Measurements from ENCODE around the gene CAPN1.
"Not testable (repeated sequence)": the region's sequence is repeated elsewhere in the genome, so short reads cannot be mapped to it uniquely, and the experiment has no call there.

The CAPN1 gene

DNA sequence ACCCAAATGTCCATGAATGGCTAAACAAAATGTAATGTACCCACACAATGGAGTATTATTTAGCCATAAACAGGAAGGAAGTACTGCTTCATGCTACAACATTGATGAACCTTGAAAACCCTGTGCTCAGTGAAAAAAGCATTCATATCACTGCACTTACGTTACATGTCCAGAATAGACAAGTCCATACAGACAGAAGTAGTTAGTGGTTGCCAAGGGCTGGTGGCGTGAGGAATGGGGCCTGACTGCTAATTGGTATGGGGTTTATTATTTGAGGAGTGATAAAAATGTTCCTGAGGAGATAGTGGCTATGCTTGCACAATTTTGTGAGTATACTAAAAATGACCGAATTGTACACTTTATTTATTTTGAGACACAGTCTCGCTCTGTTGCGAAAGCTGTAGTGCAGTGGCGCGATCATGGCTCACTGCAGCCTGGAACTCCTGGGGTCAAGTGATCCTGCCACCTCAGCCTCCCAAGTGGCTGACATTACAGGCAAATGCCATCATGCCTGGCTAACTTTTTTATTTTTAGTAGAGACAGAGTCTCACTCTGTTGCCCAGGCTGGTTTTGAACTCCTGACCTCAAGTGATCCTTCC, 39.7 kb upstream of the CAPN1 start:
- Histone ChIP-seq H3K4me1 (ENCODE audit: control insufficient read depth in 2 of 2, insufficient read depth in 2 of 2, low read length in 2 of 2) (peaks cover 0 to 5% of the 10 kb centered on the region in 2 donors), H3K27me3 (ENCODE audit: control insufficient read depth in 2 of 2, insufficient read depth in 2 of 2, low read length in 2 of 2) (peaks cover 0 to 3% of the 10 kb centered on the region in 2 donors), H3K9ac (ENCODE audit: low read depth in 1 of 2, low read length in 2 of 2) (no peak overlapping the region), H3K27ac (ENCODE audit: low read depth in 2 of 2, low read length in 2 of 2) (no peak overlapping the region), H3K36me3 (ENCODE audit: control insufficient read depth in 2 of 2, insufficient read depth in 2 of 2, low read length in 2 of 2) (no peaks in the 10 kb centered on the region), H3K4me3 (ENCODE audit: low read length in 2 of 2) (no peak overlapping the region), H3K9me3 (ENCODE audit: control insufficient read depth in 2 of 2, low read length in 2 of 2) (no peaks in the 10 kb centered on the region)

DNA sequence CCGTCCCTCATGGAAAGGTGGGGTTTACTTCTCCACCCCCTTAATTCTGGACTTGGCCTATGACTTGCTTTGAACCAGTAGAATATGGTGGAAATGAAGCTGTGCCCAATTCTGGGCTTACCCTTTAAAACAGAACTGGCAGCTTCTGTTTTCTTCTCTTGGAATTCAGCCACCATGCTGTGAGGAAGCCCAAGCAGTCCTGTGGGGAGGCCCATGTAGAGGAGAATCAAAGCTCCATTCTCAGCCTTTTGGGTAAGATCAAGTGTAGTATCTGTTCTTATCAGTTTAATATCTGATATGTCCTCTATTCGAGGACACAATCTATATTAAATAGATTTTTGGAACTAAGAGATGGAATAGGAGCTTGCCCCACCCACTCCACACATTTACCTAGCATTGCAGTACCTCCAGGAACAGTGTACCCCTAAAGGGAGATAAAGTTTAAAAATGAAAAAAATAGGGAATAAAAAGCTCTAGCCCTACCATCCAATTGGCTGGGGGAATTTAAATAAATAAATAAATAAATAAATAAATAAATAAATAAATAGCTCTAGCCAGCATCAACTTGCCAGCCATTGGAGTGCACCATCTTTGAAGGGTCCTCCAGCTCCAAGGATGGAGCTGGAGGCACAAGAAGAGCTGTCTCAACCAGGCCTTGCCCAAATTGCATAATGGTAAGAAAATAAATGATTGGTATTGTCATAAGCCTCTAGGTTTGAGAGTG, 34.2 kb upstream of the CAPN1 start:
- H3K9me3 ChIP-seq (ENCODE audit: control insufficient read depth in 2 of 2, low read length in 2 of 2): no peaks in the 10 kb centered on the region
- H3K9ac ChIP-seq (ENCODE audit: low read depth in 1 of 2, low read length in 2 of 2): no peak overlapping the region
- no peak overlapping the region for H3K4me3 ChIP-seq (ENCODE audit: low read length in 2 of 2)

DNA sequence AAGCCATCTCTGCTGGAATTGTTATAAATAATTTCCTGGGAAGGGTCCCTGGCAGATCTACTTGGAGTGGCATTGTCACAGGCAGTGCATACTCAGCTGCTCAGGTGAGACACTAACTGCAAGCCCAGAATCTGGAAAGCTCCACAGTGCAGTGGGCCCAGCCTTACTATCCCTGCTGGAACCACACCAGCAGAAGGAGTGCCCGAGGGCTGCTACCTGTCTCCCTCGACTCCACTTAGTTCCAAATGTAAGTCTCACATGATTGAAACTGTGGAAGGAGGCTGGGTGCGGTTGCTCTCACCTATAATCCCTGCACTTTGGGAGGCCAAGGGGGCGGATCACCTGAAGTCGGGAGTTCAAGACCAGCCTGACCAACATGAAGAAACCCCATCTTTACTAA, 33.1 kb upstream of the CAPN1 start:
- Histone ChIP-seq H3K4me3 (ENCODE audit: low read length in 2 of 2) (no peak overlapping the region), H3K27ac (ENCODE audit: low read depth in 2 of 2, low read length in 2 of 2) (no peak overlapping the region), H3K36me3 (ENCODE audit: control insufficient read depth in 2 of 2, insufficient read depth in 2 of 2, low read length in 2 of 2) (no peaks in the 10 kb centered on the region), H3K9ac (ENCODE audit: low read depth in 1 of 2, low read length in 2 of 2) (no peak overlapping the region), H3K4me1 (ENCODE audit: control insufficient read depth in 2 of 2, insufficient read depth in 2 of 2, low read length in 2 of 2) (peaks cover 8 to 9% of the 10 kb centered on the region in 2 donors), H3K9me3 (ENCODE audit: control insufficient read depth in 2 of 2, low read length in 2 of 2) (no peaks in the 10 kb centered on the region), H3K27me3 (ENCODE audit: control insufficient read depth in 2 of 2, insufficient read depth in 2 of 2, low read length in 2 of 2) (peaks cover 0 to 3% of the 10 kb centered on the region in 2 donors)

More for the DNA sequence above, 34.2 kb upstream of the CAPN1 start:
- peaks cover 8 to 9% of the 10 kb centered on the region in 2 donors for H3K4me1 ChIP-seq (ENCODE audit: control insufficient read depth in 2 of 2, insufficient read depth in 2 of 2, low read length in 2 of 2)
- no peak overlapping the region for H3K27ac ChIP-seq (ENCODE audit: low read depth in 2 of 2, low read length in 2 of 2)
- no peaks in the 10 kb centered on the region for H3K36me3 ChIP-seq (ENCODE audit: control insufficient read depth in 2 of 2, insufficient read depth in 2 of 2, low read length in 2 of 2)
- H3K27me3 ChIP-seq (ENCODE audit: control insufficient read depth in 2 of 2, insufficient read depth in 2 of 2, low read length in 2 of 2): peaks cover 0 to 3% of the 10 kb centered on the region in 2 donors

DNA sequence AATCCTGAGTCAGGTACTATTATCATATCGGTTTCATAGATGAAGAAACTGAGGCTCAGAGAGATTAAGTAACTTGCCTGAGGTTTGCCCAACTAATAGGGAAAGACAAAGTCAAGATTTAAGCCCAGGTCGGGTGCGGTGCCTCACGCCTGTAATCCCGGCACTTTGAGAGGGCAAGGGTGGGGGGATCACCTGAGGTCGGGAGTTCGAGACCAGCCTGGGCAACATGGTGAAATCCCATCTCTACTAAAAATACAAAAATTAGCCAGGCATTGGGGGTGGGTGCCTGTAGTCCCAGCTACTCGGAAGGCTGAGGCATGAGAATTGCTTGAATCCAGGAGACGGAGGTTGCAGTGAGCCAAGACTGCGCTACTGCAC, 31.6 kb upstream of the CAPN1 start:
- H3K36me3 ChIP-seq (ENCODE audit: control insufficient read depth in 2 of 2, insufficient read depth in 2 of 2, low read length in 2 of 2); H3K9me3 ChIP-seq (ENCODE audit: control insufficient read depth in 2 of 2, low read length in 2 of 2); H3K27me3 ChIP-seq (ENCODE audit: control insufficient read depth in 2 of 2, insufficient read depth in 2 of 2, low read length in 2 of 2); H3K4me3 ChIP-seq (ENCODE audit: low read length in 2 of 2); H3K4me1 ChIP-seq (ENCODE audit: control insufficient read depth in 2 of 2, insufficient read depth in 2 of 2, low read length in 2 of 2): not testable (repeated sequence)
- peak overlapping the region in 1 of 2 donors; percentile 53 for H3K9ac ChIP-seq (ENCODE audit: low read depth in 1 of 2, low read length in 2 of 2)
- H3K27ac ChIP-seq (ENCODE audit: low read depth in 2 of 2, low read length in 2 of 2): peak overlapping the region; percentile 69 to 70

DNA sequence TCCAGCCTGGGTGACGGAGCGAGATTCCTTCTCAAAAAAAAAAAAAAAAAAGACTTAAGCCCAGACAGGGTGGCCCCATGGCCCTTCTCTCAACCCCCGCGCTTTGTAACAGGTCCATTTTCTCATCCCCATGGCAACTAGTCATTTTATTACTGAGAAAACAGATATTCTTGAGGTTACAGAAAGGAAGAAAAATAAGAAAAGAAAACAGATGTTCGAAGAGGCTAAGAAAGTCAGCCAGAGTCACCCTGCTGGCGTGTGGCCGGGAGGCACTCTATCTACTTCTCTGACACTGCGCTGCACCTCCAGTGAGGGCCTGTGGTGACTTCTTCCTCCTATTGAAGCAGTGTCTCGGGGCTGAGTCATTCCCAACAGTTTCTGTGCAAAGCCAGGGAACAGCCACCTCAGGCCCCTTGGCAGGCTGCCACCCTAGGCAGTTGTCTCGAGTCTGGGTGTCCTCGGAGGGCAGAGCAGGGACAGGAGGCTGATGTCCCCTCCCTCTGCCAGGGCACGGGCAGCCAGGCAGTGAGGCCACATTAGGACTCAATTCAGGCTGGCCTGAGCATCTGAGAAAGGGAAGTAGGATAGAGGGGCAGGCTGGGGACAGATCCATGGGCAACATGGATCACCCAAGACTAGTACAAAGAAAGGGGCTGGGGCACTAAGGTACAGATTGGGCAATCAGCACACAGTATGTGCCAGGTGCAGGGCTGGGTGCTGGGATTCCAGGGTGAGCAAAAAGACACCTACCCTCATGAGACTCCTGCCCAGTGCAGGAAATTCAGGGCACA, 31.0 kb upstream of the CAPN1 start:
- Histone ChIP-seq H3K36me3 (ENCODE audit: control insufficient read depth in 2 of 2, insufficient read depth in 2 of 2, low read length in 2 of 2) (no peaks in the 10 kb centered on the region), H3K27ac (ENCODE audit: low read depth in 2 of 2, low read length in 2 of 2) (peak overlapping the region; percentile 69 to 70), H3K4me1 (ENCODE audit: control insufficient read depth in 2 of 2, insufficient read depth in 2 of 2, low read length in 2 of 2) (peaks cover 8 to 9% of the 10 kb centered on the region in 2 donors), H3K27me3 (ENCODE audit: control insufficient read depth in 2 of 2, insufficient read depth in 2 of 2, low read length in 2 of 2) (no peaks in the 10 kb centered on the region), H3K9ac (ENCODE audit: low read depth in 1 of 2, low read length in 2 of 2) (peak overlapping the region; percentile 24 to 53), H3K9me3 (ENCODE audit: control insufficient read depth in 2 of 2, low read length in 2 of 2) (no peaks in the 10 kb centered on the region), H3K4me3 (ENCODE audit: low read length in 2 of 2) (no peak overlapping the region)

DNA sequence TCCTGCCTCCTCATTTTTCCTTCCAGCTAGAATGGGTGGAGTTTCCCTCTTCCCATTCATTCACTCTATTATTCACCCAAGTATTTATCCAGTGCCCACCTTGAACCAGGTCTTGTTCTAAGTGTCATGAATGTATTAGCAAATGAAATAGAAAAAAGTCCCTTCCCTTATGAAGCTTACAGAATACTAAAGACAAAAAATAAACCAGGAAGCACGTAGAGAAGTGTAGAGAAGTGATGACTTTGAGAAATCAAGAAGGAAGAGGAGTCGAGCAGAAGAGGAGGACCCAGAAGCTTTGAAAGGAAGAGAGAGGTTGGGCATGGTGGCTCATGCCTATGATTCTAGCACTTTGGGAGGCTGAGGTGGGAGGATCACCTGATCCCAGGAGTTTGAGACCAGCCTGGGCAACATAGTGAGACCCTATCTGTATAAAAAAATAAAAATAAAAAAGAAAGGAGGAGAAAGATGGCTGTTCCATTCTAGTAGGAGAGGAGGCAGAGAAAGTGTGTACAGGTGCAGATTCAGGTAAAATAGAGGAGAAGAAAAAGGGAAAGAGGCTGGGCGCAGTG, 30.3 kb upstream of the CAPN1 start:
- Histone ChIP-seq H3K9me3 (ENCODE audit: control insufficient read depth in 2 of 2, low read length in 2 of 2) (no peaks in the 10 kb centered on the region), H3K4me3 (ENCODE audit: low read length in 2 of 2) (no peak overlapping the region), H3K27me3 (ENCODE audit: control insufficient read depth in 2 of 2, insufficient read depth in 2 of 2, low read length in 2 of 2) (no peaks in the 10 kb centered on the region), H3K27ac (ENCODE audit: low read depth in 2 of 2, low read length in 2 of 2) (peak overlapping the region; percentile 69 to 70), H3K36me3 (ENCODE audit: control insufficient read depth in 2 of 2, insufficient read depth in 2 of 2, low read length in 2 of 2) (no peaks in the 10 kb centered on the region), H3K4me1 (ENCODE audit: control insufficient read depth in 2 of 2, insufficient read depth in 2 of 2, low read length in 2 of 2) (peaks cover 8 to 9% of the 10 kb centered on the region in 2 donors), H3K9ac (ENCODE audit: low read depth in 1 of 2, low read length in 2 of 2) (peak overlapping the region in 1 of 2 donors; percentile 53)

DNA sequence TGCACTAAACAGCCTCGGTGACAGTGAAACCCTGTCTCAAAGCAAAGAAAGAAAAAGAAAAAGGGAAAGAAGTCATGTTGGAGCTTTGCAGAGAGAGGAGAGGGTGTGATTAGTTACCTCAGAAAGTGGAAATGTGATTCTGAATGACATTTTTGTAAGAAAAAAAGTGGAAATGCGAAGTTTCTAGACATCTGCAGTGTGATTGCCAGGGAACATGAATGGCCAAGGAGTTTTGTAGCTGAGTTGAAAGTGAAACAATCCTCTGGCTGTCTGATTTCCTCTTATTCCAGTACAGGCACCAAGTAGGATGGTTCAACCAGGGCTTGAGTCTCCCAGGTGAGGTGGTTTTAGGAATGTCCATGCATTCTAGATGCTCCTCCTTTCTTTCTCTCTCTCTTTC, 29.6 kb upstream of the CAPN1 start:
- Histone ChIP-seq H3K36me3 (ENCODE audit: control insufficient read depth in 2 of 2, insufficient read depth in 2 of 2, low read length in 2 of 2) (no peaks in the 10 kb centered on the region), H3K27me3 (ENCODE audit: control insufficient read depth in 2 of 2, insufficient read depth in 2 of 2, low read length in 2 of 2) (no peaks in the 10 kb centered on the region), H3K9ac (ENCODE audit: low read depth in 1 of 2, low read length in 2 of 2) (no peak overlapping the region), H3K9me3 (ENCODE audit: control insufficient read depth in 2 of 2, low read length in 2 of 2) (no peaks in the 10 kb centered on the region), H3K27ac (ENCODE audit: low read depth in 2 of 2, low read length in 2 of 2) (no peak overlapping the region), H3K4me1 (ENCODE audit: control insufficient read depth in 2 of 2, insufficient read depth in 2 of 2, low read length in 2 of 2) (peaks cover 8 to 9% of the 10 kb centered on the region in 2 donors), H3K4me3 (ENCODE audit: low read length in 2 of 2) (no peak overlapping the region)

DNA sequence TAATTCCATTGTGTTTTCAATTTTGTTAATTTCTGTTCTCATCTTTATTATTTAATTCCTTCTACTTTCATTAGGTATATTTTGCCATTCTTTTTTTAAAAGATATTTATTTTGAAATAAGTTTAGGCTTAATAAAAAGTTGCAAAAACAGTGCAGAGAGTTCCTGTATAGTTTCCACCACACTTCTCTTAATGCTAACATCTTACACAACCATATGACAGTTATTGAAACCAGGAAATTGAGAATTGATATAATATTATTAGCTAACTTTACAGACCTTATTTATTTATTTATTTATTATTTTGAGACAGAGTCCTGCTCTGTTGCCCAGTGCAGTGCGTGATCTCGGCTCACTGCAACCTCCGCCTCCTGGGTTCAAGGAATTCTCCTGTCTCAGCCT, 25.5 kb upstream of the CAPN1 start:
- no peaks in the 10 kb centered on the region for H3K4me1 ChIP-seq (ENCODE audit: control insufficient read depth in 2 of 2, insufficient read depth in 2 of 2, low read length in 2 of 2)

DNA sequence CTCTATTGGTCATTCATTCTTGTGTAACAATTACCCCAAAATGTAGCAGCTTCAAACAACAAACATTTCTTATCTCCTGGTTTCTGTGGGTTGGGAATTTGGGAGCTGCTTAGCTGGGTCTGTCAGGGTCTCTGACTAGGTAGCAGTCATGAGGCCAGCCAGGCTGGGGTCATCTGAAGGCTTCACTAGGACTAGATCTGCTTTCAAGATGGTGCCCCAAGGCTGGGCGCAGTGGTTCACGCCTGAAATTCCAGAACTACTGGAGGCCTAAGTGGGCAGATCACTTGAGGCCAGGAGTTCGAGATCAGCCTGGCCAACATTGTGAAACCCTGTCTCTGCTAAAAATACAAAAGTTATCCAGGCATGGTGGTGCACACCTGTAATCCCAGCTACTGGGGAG, 24.8 kb upstream of the CAPN1 start:
- no peaks in the 10 kb centered on the region for H3K4me1 ChIP-seq (ENCODE audit: control insufficient read depth in 2 of 2, insufficient read depth in 2 of 2, low read length in 2 of 2)
- H3K9me3 ChIP-seq (ENCODE audit: control insufficient read depth in 2 of 2, low read length in 2 of 2): no peaks in the 10 kb centered on the region
- H3K27me3 ChIP-seq (ENCODE audit: control insufficient read depth in 2 of 2, insufficient read depth in 2 of 2, low read length in 2 of 2): no peaks in the 10 kb centered on the region
- no peak overlapping the region for H3K27ac ChIP-seq (ENCODE audit: low read depth in 2 of 2, low read length in 2 of 2)
- H3K4me3 ChIP-seq (ENCODE audit: low read length in 2 of 2): no peak overlapping the region
- H3K36me3 ChIP-seq (ENCODE audit: control insufficient read depth in 2 of 2, insufficient read depth in 2 of 2, low read length in 2 of 2): no peaks in the 10 kb centered on the region
- no peak overlapping the region for H3K9ac ChIP-seq (ENCODE audit: low read depth in 1 of 2, low read length in 2 of 2)

More for the DNA sequence above, 25.5 kb upstream of the CAPN1 start:
- Histone ChIP-seq H3K4me3 (ENCODE audit: low read length in 2 of 2) (no peak overlapping the region), H3K36me3 (ENCODE audit: control insufficient read depth in 2 of 2, insufficient read depth in 2 of 2, low read length in 2 of 2) (no peaks in the 10 kb centered on the region), H3K9ac (ENCODE audit: low read depth in 1 of 2, low read length in 2 of 2) (no peak overlapping the region), H3K9me3 (ENCODE audit: control insufficient read depth in 2 of 2, low read length in 2 of 2) (no peaks in the 10 kb centered on the region), H3K27ac (ENCODE audit: low read depth in 2 of 2, low read length in 2 of 2) (no peak overlapping the region), H3K27me3 (ENCODE audit: control insufficient read depth in 2 of 2, insufficient read depth in 2 of 2, low read length in 2 of 2) (no peaks in the 10 kb centered on the region)

DNA sequence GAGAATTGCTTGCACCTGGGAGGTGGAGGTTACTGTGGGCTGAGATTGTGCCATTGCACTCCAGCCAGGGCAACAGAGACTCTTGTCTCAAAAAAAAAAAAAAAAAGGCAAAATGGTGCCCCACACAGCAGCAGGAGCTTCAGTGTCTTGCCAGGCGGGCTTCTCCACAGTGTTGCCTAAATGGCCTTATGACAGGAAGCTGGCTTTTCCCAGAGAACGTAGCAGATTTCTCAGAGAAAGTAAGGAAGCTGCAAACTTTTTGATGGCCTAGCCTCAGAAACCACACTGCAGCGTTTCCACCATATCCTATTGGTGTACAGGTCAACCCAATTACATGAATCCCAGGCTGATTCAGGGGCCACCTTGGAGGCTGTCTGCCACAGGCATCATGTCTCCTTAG, 24.4 kb upstream of the CAPN1 start:
- Histone ChIP-seq H3K4me3 (ENCODE audit: low read length in 2 of 2) (no peak overlapping the region), H3K9me3 (ENCODE audit: control insufficient read depth in 2 of 2, low read length in 2 of 2) (no peaks in the 10 kb centered on the region), H3K36me3 (ENCODE audit: control insufficient read depth in 2 of 2, insufficient read depth in 2 of 2, low read length in 2 of 2) (no peaks in the 10 kb centered on the region), H3K27ac (ENCODE audit: low read depth in 2 of 2, low read length in 2 of 2) (no peak overlapping the region), H3K9ac (ENCODE audit: low read depth in 1 of 2, low read length in 2 of 2) (no peak overlapping the region), H3K4me1 (ENCODE audit: control insufficient read depth in 2 of 2, insufficient read depth in 2 of 2, low read length in 2 of 2) (no peaks in the 10 kb centered on the region), H3K27me3 (ENCODE audit: control insufficient read depth in 2 of 2, insufficient read depth in 2 of 2, low read length in 2 of 2) (no peaks in the 10 kb centered on the region)
